ENCODE results near the gene AGRN.

The AGRN gene

DNA sequence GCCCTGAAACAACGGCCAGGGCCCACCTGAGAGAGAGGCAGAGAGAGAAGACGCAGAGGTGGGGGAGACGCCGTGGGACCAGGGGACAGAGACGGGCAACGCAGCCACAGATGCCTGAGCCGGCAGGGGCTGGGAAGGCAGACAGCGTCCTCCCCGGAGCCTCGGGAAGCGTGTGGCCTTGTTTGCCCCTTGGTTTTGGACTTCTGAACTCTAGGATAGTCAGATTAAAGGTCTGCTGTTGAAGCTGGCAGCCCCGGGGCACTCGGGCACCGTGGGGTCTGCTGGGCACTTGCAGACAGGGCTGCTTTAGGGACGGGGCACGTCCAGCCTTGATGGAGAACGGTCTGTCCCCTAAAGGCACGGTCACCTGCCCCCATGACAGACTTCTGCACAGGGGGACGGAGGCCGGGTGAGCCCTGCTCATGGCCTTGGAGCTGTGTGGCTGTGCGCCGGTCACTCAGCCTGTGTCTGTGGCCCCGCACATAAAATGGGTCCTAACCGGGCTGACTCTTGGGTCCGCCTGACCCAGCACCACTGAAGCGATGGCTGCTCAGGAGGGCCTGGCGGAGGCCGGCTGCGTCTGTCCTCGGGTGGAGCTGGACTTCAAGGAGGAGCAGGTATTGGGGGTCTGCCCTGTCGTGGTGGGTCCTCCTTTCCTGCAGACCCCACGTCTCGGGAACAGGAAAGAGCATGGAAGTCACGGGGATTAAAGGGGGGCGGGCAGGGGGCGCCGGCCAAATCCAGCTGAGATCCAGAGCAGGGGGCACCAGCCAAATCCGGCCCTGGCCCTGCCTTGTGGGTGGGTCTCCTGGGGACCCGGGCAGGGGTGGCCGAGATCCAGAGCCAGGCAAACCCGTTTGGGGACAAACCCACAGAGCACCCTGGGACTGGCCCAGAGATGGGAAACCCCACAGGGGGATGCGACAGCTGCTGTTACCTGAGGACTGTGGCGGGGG is 63.8 kb downstream of the AGRN start:
- H3K36me3 ChIP-seq (ENCODE audit: control insufficient read depth, insufficient read depth, low read length) = no peaks in the 10 kb centered on the region
- H3K4me1 ChIP-seq (ENCODE audit: control insufficient read depth, insufficient read depth, low read length) = no peaks in the 10 kb centered on the region
- no peaks in the 10 kb centered on the region for H3K9me3 ChIP-seq (ENCODE audit: control insufficient read depth, low read length)
- 93 to 94% methylated on average over 43 of the region's 43 CpGs for WGBS, 2 experiments
- peaks cover 12% of the 10 kb centered on the region for H3K27me3 ChIP-seq (ENCODE audit: control insufficient read depth, insufficient read depth, low read length, poor library complexity, severe bottlenecking)
- H3K27ac ChIP-seq (ENCODE audit: insufficient read depth, low read depth, low read length, poor library complexity, severe bottlenecking) = no peak overlapping the region
- H3K4me3 ChIP-seq (ENCODE audit: insufficient read depth, low read depth, low read length) = no peak overlapping the region

DNA sequence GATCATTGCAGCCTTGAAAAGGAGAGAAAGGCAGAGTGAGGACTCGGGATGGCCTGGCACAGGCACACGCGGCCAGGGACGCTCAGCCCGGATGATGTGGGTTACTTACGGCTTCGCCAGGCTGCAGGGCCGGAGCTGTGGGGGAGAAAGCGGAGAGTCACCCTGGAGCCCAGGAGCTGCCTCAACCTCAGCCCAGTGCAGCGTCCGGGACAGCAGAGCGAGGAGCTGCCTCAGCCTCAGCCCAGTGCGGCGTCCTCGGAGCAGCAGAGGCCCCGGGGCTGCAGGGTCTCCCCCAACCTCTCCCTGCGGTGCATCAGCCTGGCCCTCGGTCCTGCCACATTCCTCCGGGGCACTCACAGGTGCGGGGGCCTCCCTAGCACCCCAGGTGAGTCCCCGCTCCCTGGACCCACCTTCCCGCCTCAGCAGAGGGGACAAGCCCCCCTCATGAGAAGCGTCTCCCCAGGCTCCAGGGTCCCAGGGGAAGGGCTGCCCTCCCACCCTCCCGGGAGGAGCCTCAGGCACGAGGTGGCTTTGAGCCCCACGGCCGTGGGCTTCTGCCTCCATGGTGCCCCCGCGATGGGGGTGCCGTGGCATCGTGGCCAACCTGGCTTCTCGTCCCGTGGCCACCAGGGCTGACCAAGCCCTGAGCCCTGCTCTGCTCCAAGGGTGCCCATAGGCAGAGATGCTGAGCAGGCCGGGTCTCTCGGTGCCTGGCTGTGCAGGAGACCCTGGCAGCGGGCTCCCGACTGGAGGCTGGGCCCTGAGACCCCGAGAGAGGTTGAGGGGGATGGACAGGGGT is 64.7 kb downstream of the AGRN start:
- Histone ChIP-seq H3K27ac (ENCODE audit: insufficient read depth, low read depth, low read length, poor library complexity, severe bottlenecking) (no peak overlapping the region), H3K9me3 (ENCODE audit: control insufficient read depth, low read length) (no peaks in the 10 kb centered on the region), H3K4me3 (ENCODE audit: insufficient read depth, low read depth, low read length) (no peak overlapping the region), H3K36me3 (ENCODE audit: control insufficient read depth, insufficient read depth, low read length) (no peaks in the 10 kb centered on the region), H3K4me1 (ENCODE audit: control insufficient read depth, insufficient read depth, low read length) (no peaks in the 10 kb centered on the region), H3K27me3 (ENCODE audit: control insufficient read depth, insufficient read depth, low read length, poor library complexity, severe bottlenecking) (peaks cover 5% of the 10 kb centered on the region)
- WGBS, 2 experiments = 94% methylated on average over 38 of the region's 38 CpGs

DNA sequence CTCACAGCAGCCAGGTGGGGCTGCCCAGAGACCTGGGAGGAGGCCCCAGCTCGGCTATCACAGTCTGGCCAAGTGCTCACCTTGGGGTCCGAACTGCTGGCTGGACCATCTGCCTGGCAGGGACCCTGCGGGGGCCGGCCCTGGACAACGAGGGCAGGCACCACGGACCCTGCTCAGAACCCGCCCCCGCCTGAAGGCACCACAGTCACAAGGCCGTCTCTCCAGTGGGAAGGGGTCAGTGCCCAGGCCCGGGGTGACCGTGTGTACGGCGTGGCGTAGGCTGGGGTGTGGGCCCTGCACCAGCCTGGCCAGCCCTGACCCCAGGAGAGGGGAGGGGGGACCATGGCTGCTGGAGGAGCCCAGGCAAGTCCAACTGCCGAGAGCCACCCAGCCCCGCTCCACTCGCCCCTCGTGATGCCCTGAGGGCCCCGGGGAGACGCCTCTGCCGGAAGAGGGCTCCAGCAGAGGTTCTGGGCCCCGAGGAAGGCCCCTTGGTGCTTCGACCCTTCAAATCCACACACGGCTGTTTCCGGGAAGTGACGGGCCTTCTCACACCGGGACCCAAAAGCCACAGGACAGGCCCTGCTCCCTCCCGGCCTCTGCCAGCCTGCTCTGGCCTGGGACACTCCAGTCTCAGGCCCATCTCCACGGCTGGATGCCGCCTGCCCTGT is 65.4 kb downstream of the AGRN start:
- Histone ChIP-seq H3K36me3 (ENCODE audit: control insufficient read depth, insufficient read depth, low read length) (no peaks in the 10 kb centered on the region), H3K9me3 (ENCODE audit: control insufficient read depth, low read length) (no peaks in the 10 kb centered on the region), H3K27me3 (ENCODE audit: control insufficient read depth, insufficient read depth, low read length, poor library complexity, severe bottlenecking) (no peaks in the 10 kb centered on the region), H3K27ac (ENCODE audit: insufficient read depth, low read depth, low read length, poor library complexity, severe bottlenecking) (no peak overlapping the region), H3K4me1 (ENCODE audit: control insufficient read depth, insufficient read depth, low read length) (no peaks in the 10 kb centered on the region), H3K4me3 (ENCODE audit: insufficient read depth, low read depth, low read length) (no peak overlapping the region)
- WGBS, 2 experiments = 95 to 96% methylated on average over 30 of the region's 30 CpGs

DNA sequence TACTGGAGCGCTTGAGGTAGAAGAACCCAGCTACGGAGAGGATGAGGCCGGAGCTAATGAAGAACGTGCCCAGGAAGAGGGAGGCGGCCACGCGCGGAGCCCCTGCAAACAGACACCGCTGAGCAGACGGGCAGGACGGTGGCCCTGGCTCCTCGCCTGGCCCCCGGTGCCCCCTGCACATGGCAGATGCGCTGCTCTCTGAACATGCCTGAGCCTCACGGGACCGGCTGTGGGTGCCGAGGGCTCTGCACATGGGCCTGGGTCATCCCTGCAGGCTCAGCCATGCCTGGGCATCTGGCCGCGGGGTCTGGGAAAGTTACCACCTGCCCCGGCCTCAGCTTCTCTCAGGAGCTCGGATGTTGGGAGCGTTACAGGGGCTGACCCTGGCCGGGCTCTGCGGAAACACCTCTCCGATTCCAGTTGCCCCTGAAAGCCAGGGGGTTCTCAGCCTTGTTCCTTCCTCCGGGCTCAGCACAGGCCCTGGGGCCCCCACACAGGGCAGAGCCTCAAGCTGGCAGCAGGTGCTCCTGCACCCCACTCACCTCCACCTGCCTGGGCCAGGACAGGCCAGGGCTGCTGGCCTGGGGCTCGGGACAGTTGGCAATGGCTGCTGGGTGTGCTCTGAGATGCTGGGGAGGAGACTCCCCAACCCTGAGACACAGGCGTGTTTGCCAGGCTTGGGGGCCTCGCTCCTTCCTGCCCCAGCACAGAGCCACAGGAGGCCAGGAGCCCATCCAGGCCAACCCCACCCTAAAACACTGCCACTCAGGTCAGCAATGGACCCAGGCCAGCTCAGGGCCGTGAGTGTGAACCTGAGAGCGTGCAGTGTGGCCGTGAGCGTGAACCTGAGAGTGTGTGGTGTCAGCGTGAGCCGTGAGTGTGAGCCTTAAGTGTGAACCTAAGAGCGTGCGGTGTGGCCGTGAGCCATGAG is 66.3 kb downstream of the AGRN start:
- H3K4me3 ChIP-seq (ENCODE audit: insufficient read depth, low read depth, low read length) = no peak overlapping the region
- no peak overlapping the region for H3K27ac ChIP-seq (ENCODE audit: insufficient read depth, low read depth, low read length, poor library complexity, severe bottlenecking)
- H3K27me3 ChIP-seq (ENCODE audit: control insufficient read depth, insufficient read depth, low read length, poor library complexity, severe bottlenecking) = no peaks in the 10 kb centered on the region
- H3K36me3 ChIP-seq (ENCODE audit: control insufficient read depth, insufficient read depth, low read length) = no peaks in the 10 kb centered on the region
- WGBS, 2 experiments = 95% methylated on average over 38 of the region's 38 CpGs
- H3K9me3 ChIP-seq (ENCODE audit: control insufficient read depth, low read length) = no peaks in the 10 kb centered on the region
- no peaks in the 10 kb centered on the region for H3K4me1 ChIP-seq (ENCODE audit: control insufficient read depth, insufficient read depth, low read length)

- H3K4me3 ChIP-seq (ENCODE audit: insufficient read depth, low read depth, low read length) = no peak overlapping the region
- no peaks in the 10 kb centered on the region for H3K4me1 ChIP-seq (ENCODE audit: control insufficient read depth, insufficient read depth, low read length)
- H3K27ac ChIP-seq (ENCODE audit: insufficient read depth, low read depth, low read length, poor library complexity, severe bottlenecking) = no peak overlapping the region
- no peaks in the 10 kb centered on the region for H3K36me3 ChIP-seq (ENCODE audit: control insufficient read depth, insufficient read depth, low read length)
- 93 to 95% methylated on average over 17 of the region's 17 CpGs for WGBS, 2 experiments
- H3K9me3 ChIP-seq (ENCODE audit: control insufficient read depth, low read length) = no peaks in the 10 kb centered on the region
- no peaks in the 10 kb centered on the region for H3K27me3 ChIP-seq (ENCODE audit: control insufficient read depth, insufficient read depth, low read length, poor library complexity, severe bottlenecking)
These were observed 67.0 kb downstream of the AGRN start for GRCh38 chr1:1086911-1087341.

DNA sequence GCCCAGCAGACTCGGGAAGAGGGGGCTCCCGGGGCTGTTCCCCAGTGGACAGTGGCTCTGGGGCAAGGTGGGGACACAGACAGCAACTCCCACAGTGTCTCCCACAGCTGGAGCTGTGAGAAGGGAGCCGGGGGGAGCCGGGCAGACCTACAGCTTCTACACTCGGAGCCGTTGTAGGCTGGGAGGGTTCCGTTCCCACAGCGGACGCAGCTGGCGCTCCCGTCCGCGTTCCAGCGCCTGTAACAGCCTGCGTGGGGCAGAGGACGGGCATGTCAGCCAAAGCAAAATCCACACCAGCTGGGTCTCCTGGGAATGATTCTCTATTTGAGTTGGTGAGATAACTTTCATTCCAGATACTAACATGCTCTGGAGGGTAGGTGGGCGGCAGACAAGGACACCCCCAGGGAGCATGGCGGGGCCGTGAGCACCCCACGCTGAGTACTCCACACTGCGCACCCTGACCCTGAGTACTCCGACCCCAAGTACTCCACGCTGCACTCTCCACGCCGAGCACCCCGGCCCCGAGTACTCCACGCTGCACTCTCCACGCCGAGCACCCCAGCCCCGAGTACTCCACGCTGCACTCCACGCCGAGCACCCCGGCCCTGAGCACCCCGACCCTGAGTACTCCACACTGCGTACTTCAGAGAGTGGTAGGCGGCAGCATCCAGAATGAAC is 67.6 kb downstream of the AGRN start:
- Histone ChIP-seq H3K9me3 (ENCODE audit: control insufficient read depth, low read length) (no peaks in the 10 kb centered on the region), H3K4me1 (ENCODE audit: control insufficient read depth, insufficient read depth, low read length) (no peaks in the 10 kb centered on the region), H3K27ac (ENCODE audit: insufficient read depth, low read depth, low read length, poor library complexity, severe bottlenecking) (no peak overlapping the region), H3K4me3 (ENCODE audit: insufficient read depth, low read depth, low read length) (no peak overlapping the region), H3K27me3 (ENCODE audit: control insufficient read depth, insufficient read depth, low read length, poor library complexity, severe bottlenecking) (no peaks in the 10 kb centered on the region), H3K36me3 (ENCODE audit: control insufficient read depth, insufficient read depth, low read length) (no peaks in the 10 kb centered on the region)
- WGBS, 2 experiments = 94% methylated on average over 38 of the region's 38 CpGs

DNA sequence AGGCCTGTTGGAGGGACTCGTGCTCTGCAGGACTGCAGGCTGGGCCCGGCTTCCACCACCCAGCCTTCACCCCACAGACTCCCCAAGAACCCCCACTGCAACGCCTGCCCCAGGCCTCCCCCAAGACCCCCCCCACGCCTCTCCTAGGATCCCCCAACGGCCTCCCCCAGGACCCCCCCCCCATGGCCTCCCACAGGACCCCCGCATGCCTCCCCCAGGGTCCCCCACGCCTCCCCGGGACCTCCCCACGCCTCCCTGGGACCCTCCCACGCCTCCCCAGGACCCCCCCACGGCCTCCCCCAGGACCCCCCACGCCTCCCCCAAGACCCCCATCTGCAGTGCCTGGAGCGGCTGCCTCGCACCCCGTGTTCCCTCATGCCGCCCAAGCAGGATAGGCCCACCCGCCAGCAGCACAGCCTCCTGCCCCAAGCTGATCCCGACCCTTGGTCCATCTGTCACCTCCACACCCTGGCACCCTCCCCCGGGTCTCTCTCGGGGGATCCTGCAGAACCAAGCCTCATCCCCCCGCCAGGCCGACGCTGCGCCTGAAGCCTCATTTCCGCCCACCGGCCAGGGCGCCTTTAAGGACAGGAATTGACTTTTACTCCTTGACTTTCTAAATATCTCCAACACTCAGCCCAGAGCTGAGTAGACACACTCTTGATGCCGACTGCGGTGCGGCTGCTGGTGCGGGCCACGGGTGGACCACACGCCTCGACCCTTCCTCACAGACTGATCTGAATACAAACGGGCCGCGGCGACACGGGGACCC is 68.3 kb downstream of the AGRN start:
- no peaks in the 10 kb centered on the region for H3K9me3 ChIP-seq (ENCODE audit: control insufficient read depth, low read length)
- no peak overlapping the region for H3K27ac ChIP-seq (ENCODE audit: insufficient read depth, low read depth, low read length, poor library complexity, severe bottlenecking)
- no peaks in the 10 kb centered on the region for H3K36me3 ChIP-seq (ENCODE audit: control insufficient read depth, insufficient read depth, low read length)
- no peaks in the 10 kb centered on the region for H3K27me3 ChIP-seq (ENCODE audit: control insufficient read depth, insufficient read depth, low read length, poor library complexity, severe bottlenecking)
- H3K4me1 ChIP-seq (ENCODE audit: control insufficient read depth, insufficient read depth, low read length) = no peaks in the 10 kb centered on the region
- no peak overlapping the region for H3K4me3 ChIP-seq (ENCODE audit: insufficient read depth, low read depth, low read length)
- 93 to 94% methylated on average over 30 to 35 of the region's 39 CpGs for WGBS, 2 experiments

- Histone ChIP-seq H3K36me3 (ENCODE audit: control insufficient read depth, insufficient read depth, low read length) (no peaks in the 10 kb centered on the region), H3K4me3 (ENCODE audit: insufficient read depth, low read depth, low read length) (no peak overlapping the region), H3K9me3 (ENCODE audit: control insufficient read depth, low read length) (no peaks in the 10 kb centered on the region), H3K4me1 (ENCODE audit: control insufficient read depth, insufficient read depth, low read length) (no peaks in the 10 kb centered on the region), H3K27me3 (ENCODE audit: control insufficient read depth, insufficient read depth, low read length, poor library complexity, severe bottlenecking) (no peaks in the 10 kb centered on the region), H3K27ac (ENCODE audit: insufficient read depth, low read depth, low read length, poor library complexity, severe bottlenecking) (no peak overlapping the region)
- WGBS, 2 experiments = 93 to 94% methylated on average over 46 of the region's 46 CpGs
These were observed 69.1 kb downstream of the AGRN start for GRCh38 chr1:1088801-1089680.
